H9 (cell line): ENCODE results near the gene FSIP2. TPM values are rescaled to one million over a fixed set of nuclear protein-coding genes. Genes with fewer than 3 reads are reported as not detected.

ENCODE experiments used
- DNase-seq: peaks from one replicate; pipeline ENCODE4 v3.0.0-alpha.2; 2017
- H2AFZ ChIP-seq: one replicate; pipeline ENCODE4 v1.6.1; 2013; ENCODE audit warnings: mild to moderate bottlenecking, low read length, control low read depth, moderate library complexity
- H2AK5ac ChIP-seq: 2 replicates; pipeline ENCODE4 v1.6.1; 2013; ENCODE audit warnings: low read length, control low read depth, mixed read lengths; ENCODE audit not compliant: insufficient read length
- H2BK120ac ChIP-seq: one replicate; pipeline ENCODE4 v1.6.1; 2013; ENCODE audit warnings: low read depth, mild to moderate bottlenecking, low read length, control low read depth, inconsistent platforms; ENCODE audit not compliant: poor library complexity, severe bottlenecking
- H2BK12ac ChIP-seq: 2 replicates; pipeline ENCODE4 v1.6.1; 2013; ENCODE audit warnings: low read length, control low read depth, mixed read lengths, low read depth; ENCODE audit not compliant: insufficient read length
- H2BK15ac ChIP-seq: 2 replicates; pipeline ENCODE4 v1.6.1; 2013; ENCODE audit warnings: low read depth, low read length, control low read depth
- H2BK20ac ChIP-seq: one replicate; pipeline ENCODE4 v1.6.1; 2013; ENCODE audit warnings: low read depth, mild to moderate bottlenecking, low read length, control low read depth, inconsistent platforms; ENCODE audit not compliant: poor library complexity, severe bottlenecking
- H2BK5ac ChIP-seq: 2 replicates; pipeline ENCODE4 v1.6.1; 2013; ENCODE audit warnings: low read length, control low read depth, mixed read lengths; ENCODE audit not compliant: insufficient read length
- H3K14ac ChIP-seq: 2 replicates; pipeline ENCODE4 v1.6.1; 2013; ENCODE audit warnings: low read length, control low read depth; ENCODE audit not compliant: insufficient read depth
- H3K18ac ChIP-seq: 2 replicates; pipeline ENCODE4 v1.6.1; 2013; ENCODE audit warnings: low read depth, mild to moderate bottlenecking, mixed read lengths, low read length, control low read depth; ENCODE audit not compliant: insufficient read length
- H3K23ac ChIP-seq: 2 replicates; pipeline ENCODE4 v1.6.1; 2013; ENCODE audit warnings: low read length, control low read depth, mixed read lengths, low read depth; ENCODE audit not compliant: insufficient read length
- H3K23me2 ChIP-seq: 2 replicates; pipeline ENCODE4 v1.6.1; 2013; ENCODE audit warnings: low read depth, mild to moderate bottlenecking, mixed read lengths, low read length, control low read depth; ENCODE audit not compliant: insufficient read length, poor library complexity, severe bottlenecking
- H3K27ac ChIP-seq: 2 replicates; pipeline ENCODE4 v1.5.1; 2013; ENCODE audit warnings: low read length, control low read depth, mixed read lengths, low read depth; ENCODE audit not compliant: insufficient read length
- H3K27me3 ChIP-seq: 2 replicates; pipeline ENCODE4 v1.6.1; 2013; ENCODE audit warnings: low read length, control low read depth, inconsistent platforms; ENCODE audit not compliant: insufficient read depth
- H3K4ac ChIP-seq: 2 replicates; pipeline ENCODE4 v1.6.1; 2013; ENCODE audit warnings: low read depth, mild to moderate bottlenecking, control low read depth, inconsistent platforms, low read length, moderate library complexity
- H3K4me1 ChIP-seq: 2 replicates; pipeline ENCODE4 v1.6.1; 2013; ENCODE audit warnings: low read length, control low read depth, inconsistent platforms; ENCODE audit not compliant: insufficient read depth
- H3K4me2 ChIP-seq: 2 replicates; pipeline ENCODE4 v1.6.1; 2013; ENCODE audit warnings: low read length, control low read depth, mixed read lengths; ENCODE audit not compliant: insufficient read length, insufficient read depth
- H3K56ac ChIP-seq: 2 replicates; pipeline ENCODE4 v1.6.1; 2013; ENCODE audit warnings: low read depth, mild to moderate bottlenecking, mixed read lengths, low read length, control low read depth; ENCODE audit not compliant: insufficient read length
- H3K79me1 ChIP-seq: 2 replicates; pipeline ENCODE4 v1.6.1; 2013; ENCODE audit warnings: low read depth, mild to moderate bottlenecking, moderate library complexity, low read length, control low read depth, inconsistent platforms; ENCODE audit not compliant: insufficient read depth, poor library complexity, severe bottlenecking
- H3K79me2 ChIP-seq: 2 replicates; pipeline ENCODE4 v1.6.1; 2013; ENCODE audit warnings: low read length, control low read depth, inconsistent platforms; ENCODE audit not compliant: insufficient read depth
- H3K9ac ChIP-seq: 2 replicates; pipeline ENCODE4 v1.6.1; 2013; ENCODE audit warnings: low read length, control low read depth, mixed read lengths; ENCODE audit not compliant: insufficient read length; ENCODE audit errors: extremely low read depth
- H3K9me3 ChIP-seq: one replicate; pipeline ENCODE4 v1.6.1; 2013; ENCODE audit warnings: low read depth, low read length, inconsistent platforms; ENCODE audit not compliant: control insufficient read depth
- H3T11ph ChIP-seq: one replicate; pipeline ENCODE4 v1.6.1; 2013; ENCODE audit warnings: mild to moderate bottlenecking, low read length, control low read depth, inconsistent platforms
- H4K20me1 ChIP-seq: one replicate; pipeline ENCODE4 v1.6.1; 2013; ENCODE audit not compliant: control insufficient read depth, insufficient read length, insufficient read depth
- H4K5ac ChIP-seq: 2 replicates; pipeline ENCODE4 v1.6.1; 2013; ENCODE audit warnings: low read depth, mild to moderate bottlenecking, mixed read lengths, low read length, control low read depth; ENCODE audit not compliant: insufficient read length
- H4K8ac ChIP-seq: replicated peaks from 2 replicates; pipeline ENCODE4 v1.6.1; 2013; ENCODE audit warnings: low read length, control low read depth, mixed read lengths, low read depth; ENCODE audit not compliant: insufficient read length
- H4K91ac ChIP-seq: 2 replicates; pipeline ENCODE4 v1.6.1; 2013; ENCODE audit warnings: low read depth, mild to moderate bottlenecking, moderate library complexity, mixed read lengths, low read length, control low read depth; ENCODE audit not compliant: insufficient read length
- H3K27ac Mint-ChIP-seq, 3 experiments: 2 replicates in 2 of 3; 3 replicates in 1 of 3; pipeline ENCODE4 v1.8.0; 2020 to 2021; ENCODE audit warnings: mixed read lengths in 3 of 3, mild to moderate bottlenecking in 1 of 3, moderate library complexity in 1 of 3
- H3K27me3 Mint-ChIP-seq: 2 replicates; pipeline ENCODE4 v1.8.0; 2021; ENCODE audit warnings: low read depth, mild to moderate bottlenecking, moderate library complexity, mixed read lengths
- H3K36me3 Mint-ChIP-seq, 3 experiments: 2 replicates in 2 of 3; 3 replicates in 1 of 3; pipeline ENCODE4 v1.8.0; 2020 to 2021; ENCODE audit warnings: low read depth in 3 of 3, mixed read lengths in 3 of 3; ENCODE audit not compliant: insufficient read depth in 1 of 3
- H3K4me1 Mint-ChIP-seq, 2 experiments: 2 replicates each; pipeline ENCODE4 v1.8.0; 2020; ENCODE audit warnings: mixed read lengths in 2 of 2
- H3K4me3 Mint-ChIP-seq, 2 experiments: 2 replicates in 1 of 2; 3 replicates in 1 of 2; pipeline ENCODE4 v1.8.0; 2020 to 2021; ENCODE audit warnings: mild to moderate bottlenecking in 2 of 2, mixed read lengths in 2 of 2, moderate library complexity in 1 of 2
- H3K9me3 Mint-ChIP-seq, 2 experiments: 2 replicates in 1 of 2; 3 replicates in 1 of 2; pipeline ENCODE4 v1.8.0; 2020; ENCODE audit warnings: mild to moderate bottlenecking in 2 of 2, mixed read lengths in 2 of 2, moderate library complexity in 1 of 2
- WGBS: extraction: QIAGEN DNeasy Blood & Tissue Kit; methylation state at CpG from one replicate; pipeline ENCODE4 v1.1.7; 2013; ENCODE audit warnings: missing lambda C conversion rate, low lambda C conversion rate, mixed read lengths; ENCODE audit not compliant: insufficient read length; ENCODE audit errors: extremely low coverage; 5-methylcytosine and 5-hydroxymethylcytosine counted together
- total RNA-seq: library from RNA; stranded (reverse); gene quantifications from 2 replicates; pipeline ENCODE4 v1.2.1, GENCODE V29; 2021
- TF ChIP-seq, protein P1 (sequence below): fragments of 200-600 bp; sonication (generic); conservative IDR thresholded peaks from 3 replicates; pipeline ENCODE4 v1.8.0; 2021; ENCODE audit warnings: antibody characterized with exemption, mild to moderate bottlenecking

The FSIP2 gene
- total RNA-seq, 1 experiment from 2014 or later = 2.4 TPM

DNA sequence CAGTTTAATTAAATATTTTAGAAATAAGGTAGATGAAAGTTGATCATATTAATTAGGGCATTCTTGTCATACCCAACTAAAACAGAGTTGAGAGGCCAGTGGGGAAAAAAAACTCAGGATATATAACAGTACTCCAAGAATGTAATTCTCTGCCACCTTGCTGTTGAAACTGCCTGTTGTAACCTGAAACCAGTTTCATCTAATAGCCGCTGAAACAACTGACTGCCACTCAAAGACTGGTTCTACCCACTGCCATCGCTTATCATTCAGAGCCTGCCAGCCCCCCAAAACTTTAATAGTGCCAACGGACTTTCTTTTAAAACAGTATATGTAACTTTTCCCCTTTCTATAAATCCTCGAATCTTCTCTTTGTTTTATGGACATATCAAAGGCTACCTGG, 37.7 kb upstream of the FSIP2 start:
- no peak overlapping the region for H3K23ac ChIP-seq
- no peaks in the 10 kb centered on the region for H3K9me3 Mint-ChIP-seq
- H3K4me1 Mint-ChIP-seq = peaks cover 3 to 4% of the 10 kb centered on the region in 2 experiments
- DNase-seq = no peak
- no peak overlapping the region for H2AK5ac ChIP-seq
- H2BK120ac ChIP-seq = no peak overlapping the region
- H3K9me3 ChIP-seq = no peaks in the 10 kb centered on the region
- no peak overlapping the region for H2AFZ ChIP-seq
- no peaks in the 10 kb centered on the region for H3K4me1 ChIP-seq
- H2BK5ac ChIP-seq = no peak overlapping the region
- no peak overlapping the region for H4K8ac ChIP-seq
- H4K5ac ChIP-seq = no peak overlapping the region
- H3K56ac ChIP-seq = no peak overlapping the region
- H3K18ac ChIP-seq = no peak overlapping the region
- no peaks in the 10 kb centered on the region for H4K20me1 ChIP-seq
- no peak overlapping the region for H4K91ac ChIP-seq
- H3K14ac ChIP-seq = no peak overlapping the region
- H3K79me2 ChIP-seq = no peaks in the 10 kb centered on the region
- TF ChIP-seq, protein P1, sequence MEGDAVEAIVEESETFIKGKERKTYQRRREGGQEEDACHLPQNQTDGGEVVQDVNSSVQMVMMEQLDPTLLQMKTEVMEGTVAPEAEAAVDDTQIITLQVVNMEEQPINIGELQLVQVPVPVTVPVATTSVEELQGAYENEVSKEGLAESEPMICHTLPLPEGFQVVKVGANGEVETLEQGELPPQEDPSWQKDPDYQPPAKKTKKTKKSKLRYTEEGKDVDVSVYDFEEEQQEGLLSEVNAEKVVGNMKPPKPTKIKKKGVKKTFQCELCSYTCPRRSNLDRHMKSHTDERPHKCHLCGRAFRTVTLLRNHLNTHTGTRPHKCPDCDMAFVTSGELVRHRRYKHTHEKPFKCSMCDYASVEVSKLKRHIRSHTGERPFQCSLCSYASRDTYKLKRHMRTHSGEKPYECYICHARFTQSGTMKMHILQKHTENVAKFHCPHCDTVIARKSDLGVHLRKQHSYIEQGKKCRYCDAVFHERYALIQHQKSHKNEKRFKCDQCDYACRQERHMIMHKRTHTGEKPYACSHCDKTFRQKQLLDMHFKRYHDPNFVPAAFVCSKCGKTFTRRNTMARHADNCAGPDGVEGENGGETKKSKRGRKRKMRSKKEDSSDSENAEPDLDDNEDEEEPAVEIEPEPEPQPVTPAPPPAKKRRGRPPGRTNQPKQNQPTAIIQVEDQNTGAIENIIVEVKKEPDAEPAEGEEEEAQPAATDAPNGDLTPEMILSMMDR = no peak
- H2BK12ac ChIP-seq = no peak overlapping the region
- H3K4ac ChIP-seq = no peak overlapping the region
- H3K79me1 ChIP-seq = no peaks in the 10 kb centered on the region
- H3K27ac Mint-ChIP-seq = peak overlapping the region in 1 of 3 experiments; percentile 24; a peak in 1 of 7 replicates
- H3T11ph ChIP-seq = no peak overlapping the region
- no peaks in the 10 kb centered on the region for H3K23me2 ChIP-seq
- H2BK20ac ChIP-seq = no peak overlapping the region
- H2BK15ac ChIP-seq = no peak overlapping the region
- no CpG with 5 or more reads among the region's 4 CpGs for WGBS
- no peak overlapping the region for H3K4me3 Mint-ChIP-seq
- no peak overlapping the region for H3K27ac ChIP-seq
- no peaks in the 10 kb centered on the region for H3K27me3 ChIP-seq
- no peaks in the 10 kb centered on the region for H3K27me3 Mint-ChIP-seq
- H3K4me2 ChIP-seq = no peak overlapping the region
- H3K9ac ChIP-seq = no peak overlapping the region
- no peaks in the 10 kb centered on the region for H3K36me3 Mint-ChIP-seq
